CD4-positive, alpha-beta T cell treated with Interleukin-4 for 1 hour (primary cell): ENCODE measurements around the gene CHMP3.

Experiments
- DNase-seq, 2 donors: peaks; one replicate each; pipeline ENCODE4 v3.0.0-alpha.2; 2020 to 2022

Gene CHMP3

GRCh38 chr2:86461042-86461743 is 102.0 kb downstream of the CHMP3 start:
- no peak for DNase-seq

GRCh38 chr2:86455181-86455580 is 108.1 kb downstream of the CHMP3 start:
- DNase-seq: no peak

GRCh38 chr2:86454238-86454637 is 109.0 kb downstream of the CHMP3 start:
- no peak for DNase-seq

GRCh38 chr2:86453836-86454235 is 109.4 kb downstream of the CHMP3 start:
- no peak for DNase-seq
